OCI-LY3 (cell line): ENCODE results near the gene TMEM245.

ENCODE experiments used
- H2AFZ ChIP-seq: fragments of 200-600, 300-600 bp; shearing (Covaris generic); 2 replicates; pipeline ENCODE4 v1.6.0; 2014; ENCODE audit warnings: antibody characterized with exemption, low read depth, low read length
- H3K27ac ChIP-seq: fragments of 200-600, 300-600 bp; sonication (generic); 2 replicates; pipeline ENCODE4 v1.5.1; 2014; ENCODE audit warnings: mild to moderate bottlenecking, low read length, moderate library complexity, mixed read lengths
- H3K27me3 ChIP-seq: fragments of 200-600, 300-600 bp; sonication (generic); 2 replicates; pipeline ENCODE4 v1.6.1; 2014; ENCODE audit warnings: low read depth, low read length, mixed read lengths
- H3K36me3 ChIP-seq: fragments of 200-600, 300-600 bp; sonication (generic); replicated peaks from 2 replicates; pipeline ENCODE3; 2014; ENCODE audit warnings: low read depth, low read length, mixed read lengths
- H3K4me1 ChIP-seq: fragments of 300-600, 200-600 bp; sonication (generic); 2 replicates; pipeline ENCODE4 v1.6.1; 2014; ENCODE audit warnings: low read length, mixed read lengths
- H3K4me2 ChIP-seq: fragments of 200-600, 300-600 bp; sonication (generic); 2 replicates; pipeline ENCODE4 v1.6.1; 2014; ENCODE audit warnings: low read length, mixed read lengths
- H3K4me3 ChIP-seq: fragments of 300-600, 200-600 bp; sonication (generic); 2 replicates; pipeline ENCODE4 v1.5.1; 2014; ENCODE audit warnings: antibody characterized with exemption, mild to moderate bottlenecking, low read length, moderate library complexity
- H3K79me2 ChIP-seq: fragments of 300-600, 200-600 bp; shearing (Covaris generic); 2 replicates; pipeline ENCODE4 v1.6.1; 2014; ENCODE audit warnings: mild to moderate bottlenecking, low read length, mixed read lengths
- H3K9ac ChIP-seq: fragments of 300-600, 200-600 bp; shearing (Covaris generic); 2 replicates; pipeline ENCODE4 v1.6.0; 2014; ENCODE audit warnings: mild to moderate bottlenecking, low read length, moderate library complexity
- H3K9me3 ChIP-seq: fragments of 200-600, 300-600 bp; shearing (Covaris generic); 2 replicates; pipeline ENCODE4 v1.6.1; 2014; ENCODE audit warnings: low read length, mixed read lengths; ENCODE audit not compliant: insufficient read depth
- H4K20me1 ChIP-seq: fragments of 200-600, 300-600 bp; sonication (generic); 2 replicates; pipeline ENCODE4 v1.6.1; 2016; ENCODE audit warnings: low read length, mixed read lengths; ENCODE audit not compliant: insufficient read depth
- CTCF ChIP-seq: fragments of 200-600, 300-600 bp; sonication (generic); IDR thresholded peaks from 2 replicates; pipeline ENCODE4 v1.5.1; 2014; ENCODE audit warnings: antibody characterized with exemption, low read length, low read depth
- EZH2phosphoT487 ChIP-seq: fragments of 200-600 bp; shearing (Covaris generic); IDR thresholded peaks from 2 replicates; pipeline ENCODE4 v1.6.1; 2018; ENCODE audit warnings: antibody characterized with exemption, mixed run types, low read depth

Gene TMEM245

DNA sequence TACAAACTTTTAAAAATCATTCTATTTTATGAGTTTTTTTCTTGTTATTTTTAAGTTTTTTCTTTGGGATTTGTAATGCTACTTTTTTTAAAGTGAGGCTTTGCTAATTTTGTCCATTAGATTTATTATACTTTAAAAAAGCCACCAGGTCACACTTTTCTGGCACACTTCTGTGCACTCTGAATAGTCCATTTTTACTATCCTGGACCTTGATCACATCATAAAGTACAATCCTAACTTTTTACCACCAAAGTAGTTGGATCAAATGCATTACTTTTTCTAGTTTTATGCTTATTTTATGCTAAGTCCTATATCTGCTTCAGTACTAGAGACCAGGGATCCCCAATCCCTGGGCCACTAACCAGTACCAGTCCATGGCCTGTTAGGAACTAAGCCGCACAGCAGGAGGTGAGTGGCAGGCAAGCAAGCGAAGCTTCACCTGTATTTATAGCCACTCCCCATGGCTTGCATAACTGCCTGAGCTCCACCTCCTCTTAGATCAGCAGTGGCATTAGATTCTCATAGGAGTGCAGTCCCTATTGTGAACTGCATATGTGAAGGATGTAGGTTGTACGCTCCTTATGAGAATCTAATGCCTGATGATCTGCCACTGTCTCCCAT is 31.3 kb upstream of the TMEM245 start:
- no peak overlapping the region for H3K4me3 ChIP-seq
- no peak overlapping the region for H3K27ac ChIP-seq
- TF ChIP-seq EZH2phosphoT487: no peak
- no peak for TF ChIP-seq CTCF
- no peak overlapping the region for H2AFZ ChIP-seq
- peaks cover 25% of the 10 kb centered on the region for H3K27me3 ChIP-seq
- no peak overlapping the region for H3K4me2 ChIP-seq
- no peaks in the 10 kb centered on the region for H3K79me2 ChIP-seq
- H3K36me3 ChIP-seq: no peaks in the 10 kb centered on the region
- no peaks in the 10 kb centered on the region for H4K20me1 ChIP-seq
- no peak overlapping the region for H3K9ac ChIP-seq
- peaks cover 14% of the 10 kb centered on the region; the same call in 1 of the 2 replicates for H3K9me3 ChIP-seq
- H3K4me1 ChIP-seq: no peaks in the 10 kb centered on the region

DNA sequence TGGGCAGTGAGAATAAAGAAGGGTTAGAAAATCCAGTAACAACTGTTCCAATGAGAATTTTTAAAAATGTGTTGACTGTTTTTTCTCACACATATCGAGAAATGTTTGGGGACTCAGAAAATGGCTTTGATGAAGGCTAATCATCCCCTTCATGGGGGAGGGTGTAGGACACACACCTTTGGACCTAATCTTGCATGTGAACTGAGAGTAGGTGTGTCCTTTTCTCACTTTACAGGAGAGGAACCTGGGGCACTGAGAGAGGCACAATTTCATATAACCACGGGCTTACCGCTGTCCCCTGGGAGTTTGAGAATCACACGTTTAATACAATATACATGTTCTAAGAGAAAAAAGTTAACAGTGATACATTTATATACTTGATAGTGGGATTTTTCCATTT is 30.0 kb upstream of the TMEM245 start:
- H4K20me1 ChIP-seq: no peaks in the 10 kb centered on the region
- TF ChIP-seq EZH2phosphoT487 (no peak), CTCF (no peak)
- no peaks in the 10 kb centered on the region for H3K36me3 ChIP-seq
- H3K27me3 ChIP-seq: peaks cover 25% of the 10 kb centered on the region
- peaks cover 12% of the 10 kb centered on the region; the same call in 1 of the 2 replicates for H3K9me3 ChIP-seq
- H2AFZ ChIP-seq: no peak overlapping the region
- no peaks in the 10 kb centered on the region for H3K4me1 ChIP-seq
- H3K4me3 ChIP-seq: no peak overlapping the region
- H3K4me2 ChIP-seq: no peak overlapping the region
- no peak overlapping the region for H3K9ac ChIP-seq
- no peak overlapping the region for H3K27ac ChIP-seq
- H3K79me2 ChIP-seq: no peaks in the 10 kb centered on the region

- TF ChIP-seq CTCF (no peak), EZH2phosphoT487 (no peak)
- Histone ChIP-seq H3K4me1 (peaks cover 1% of the 10 kb centered on the region; the same call in 1 of the 2 replicates), H3K27ac (no peak overlapping the region), H3K27me3 (peaks cover 24% of the 10 kb centered on the region), H3K4me3 (no peak overlapping the region), H4K20me1 (no peaks in the 10 kb centered on the region), H3K36me3 (no peaks in the 10 kb centered on the region), H3K79me2 (no peaks in the 10 kb centered on the region), H3K4me2 (no peak overlapping the region), H3K9me3 (peaks cover 12% of the 10 kb centered on the region; the same call in 1 of the 2 replicates), H2AFZ (no peak overlapping the region), H3K9ac (no peak overlapping the region)
Measured at GRCh38 chr9:109149089-109149488, 29.3 kb upstream of the TMEM245 start.

DNA sequence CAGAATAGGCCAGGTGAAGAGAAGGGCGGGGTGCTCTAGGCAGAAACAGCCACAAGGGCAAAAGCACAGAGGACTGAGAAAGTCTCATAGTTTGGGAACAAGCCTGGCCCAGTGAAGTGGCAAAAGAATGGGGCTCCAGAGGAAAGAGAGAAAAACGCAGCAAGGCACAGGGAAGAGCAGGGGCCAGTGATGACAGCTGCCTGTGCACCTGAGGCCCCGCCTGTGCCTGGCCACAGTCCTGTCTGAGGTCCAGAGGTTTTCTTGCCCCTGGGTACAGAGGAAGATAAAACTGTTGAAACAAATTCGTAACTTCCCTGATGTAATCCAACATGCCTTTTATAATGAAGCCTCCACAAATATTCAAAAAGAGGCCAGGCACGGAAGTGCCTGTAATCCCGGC is 25.3 kb upstream of the TMEM245 start:
- peaks cover 6% of the 10 kb centered on the region; the same call in 1 of the 2 replicates for H3K4me1 ChIP-seq
- H3K9ac ChIP-seq: no peak overlapping the region
- H3K4me3 ChIP-seq: no peak overlapping the region

More for the DNA sequence above, 25.3 kb upstream of the TMEM245 start:
- Histone ChIP-seq H2AFZ (no peak overlapping the region), H4K20me1 (no peaks in the 10 kb centered on the region), H3K4me2 (no peak overlapping the region), H3K9me3 (no peaks in the 10 kb centered on the region), H3K27me3 (peaks cover 21% of the 10 kb centered on the region), H3K79me2 (no peaks in the 10 kb centered on the region), H3K36me3 (no peaks in the 10 kb centered on the region), H3K27ac (no peak overlapping the region)
- no peak for TF ChIP-seq EZH2phosphoT487
